Neuronal stem cell (in vitro differentiated cells): ENCODE measurements around the gene SPDEF.

Source experiments
- DNase-seq: peaks from one replicate; pipeline ENCODE4 v3.0.0-alpha.2; 2013; ENCODE audit warnings: low spot score
- H2AFZ ChIP-seq: one replicate; pipeline ENCODE4 v1.6.1; 2013; ENCODE audit warnings: mild to moderate bottlenecking, low read length, inconsistent platforms
- H2AK5ac ChIP-seq: 2 replicates; pipeline ENCODE4 v1.6.1; 2013; ENCODE audit warnings: low read depth, mild to moderate bottlenecking, inconsistent platforms, low read length, moderate library complexity, mixed read lengths
- H2BK120ac ChIP-seq: 2 replicates; pipeline ENCODE4 v1.6.1; 2013; ENCODE audit warnings: low read depth, mild to moderate bottlenecking, inconsistent platforms, low read length, moderate library complexity, mixed read lengths
- H2BK12ac ChIP-seq: one replicate; pipeline ENCODE4 v1.6.1; 2013; ENCODE audit warnings: low read length, inconsistent platforms
- H2BK15ac ChIP-seq: 2 replicates; pipeline ENCODE4 v1.6.1; 2013; ENCODE audit warnings: mild to moderate bottlenecking, low read length, inconsistent platforms, mixed read lengths
- H2BK5ac ChIP-seq: one replicate; pipeline ENCODE4 v1.6.1; 2013; ENCODE audit warnings: inconsistent platforms, mild to moderate bottlenecking, low read length, moderate library complexity
- H3K14ac ChIP-seq: one replicate; pipeline ENCODE4 v1.6.1; 2013; ENCODE audit warnings: low read length, inconsistent platforms
- H3K18ac ChIP-seq: 2 replicates; pipeline ENCODE4 v1.6.1; 2013; ENCODE audit warnings: low read length, inconsistent platforms
- H3K23ac ChIP-seq: 2 replicates; pipeline ENCODE4 v1.6.1; 2013; ENCODE audit warnings: low read depth, mild to moderate bottlenecking, mixed read lengths, low read length, inconsistent platforms; ENCODE audit not compliant: poor library complexity
- H3K27ac ChIP-seq: replicated peaks from 3 replicates; pipeline ENCODE4 v1.5.1; 2013; ENCODE audit warnings: low read length, inconsistent platforms
- H3K27me3 ChIP-seq, 3 experiments: 2 replicates each; pipeline ENCODE4 v1.6.1; 2013; ENCODE audit warnings: low read length in 3 of 3, mild to moderate bottlenecking in 2 of 3, inconsistent platforms in 1 of 3, low read depth in 1 of 3, mixed read lengths in 1 of 3, moderate library complexity in 1 of 3; ENCODE audit not compliant: control insufficient read depth in 3 of 3, insufficient read depth in 3 of 3
- H3K36me3 ChIP-seq, 2 donors: replicated peaks in 1 of 2; 2 replicates each; pipeline ENCODE4 v1.6.1; 2013; ENCODE audit warnings: low read length in 2 of 2; ENCODE audit not compliant: control insufficient read depth in 2 of 2, insufficient read depth in 2 of 2
- H3K4ac ChIP-seq: 2 replicates; pipeline ENCODE4 v1.6.1; 2013; ENCODE audit warnings: inconsistent platforms, mild to moderate bottlenecking, low read length, moderate library complexity
- H3K4me1 ChIP-seq, 2 donors: 1 replicate in 1 of 2; 2 replicates in 1 of 2; pipeline ENCODE4 v1.6.1; 2013; ENCODE audit warnings: low read length in 2 of 2, low read depth in 1 of 2; ENCODE audit not compliant: control insufficient read depth in 2 of 2, insufficient read depth in 1 of 2
- H3K4me2 ChIP-seq: one replicate; pipeline ENCODE4 v1.6.1; 2013; ENCODE audit warnings: mild to moderate bottlenecking, low read length, inconsistent platforms; ENCODE audit not compliant: insufficient read depth, poor library complexity, severe bottlenecking
- H3K4me3 ChIP-seq, 2 donors: 2 replicates each; pipeline ENCODE4 v1.5.1; 2013; ENCODE audit warnings: low read length in 2 of 2, mild to moderate bottlenecking in 2 of 2, inconsistent platforms in 1 of 2, moderate library complexity in 1 of 2
- H3K79me1 ChIP-seq: one replicate; pipeline ENCODE4 v1.6.1; 2013; ENCODE audit warnings: low read depth, mild to moderate bottlenecking, inconsistent platforms, low read length, moderate library complexity
- H3K9ac ChIP-seq: one replicate; pipeline ENCODE4 v1.6.1; 2013; ENCODE audit warnings: mild to moderate bottlenecking, low read depth, low read length, inconsistent platforms; ENCODE audit not compliant: poor library complexity
- H3K9me3 ChIP-seq, 2 donors: replicated peaks in 1 of 2; 2 replicates each; pipeline versions ENCODE3 to v1.6.1; 2013; ENCODE audit warnings: low read length in 2 of 2, mild to moderate bottlenecking in 2 of 2, inconsistent platforms in 1 of 2, low read depth in 1 of 2, mixed read lengths in 1 of 2, moderate library complexity in 1 of 2; ENCODE audit not compliant: control insufficient read depth in 2 of 2, insufficient read depth in 1 of 2
- H4K8ac ChIP-seq: one replicate; pipeline ENCODE4 v1.6.1; 2013; ENCODE audit warnings: low read depth, mild to moderate bottlenecking, inconsistent platforms, low read length, moderate library complexity
- H4K91ac ChIP-seq: one replicate; pipeline ENCODE4 v1.6.1; 2013; ENCODE audit warnings: low read length, low read depth, mild to moderate bottlenecking, inconsistent platforms; ENCODE audit not compliant: poor library complexity
- WGBS, 2 donors: extraction: QIAGEN DNeasy Blood & Tissue Kit; methylation state at CpG; one replicate each; pipeline ENCODE4 v1.1.7; 2013; ENCODE audit warnings: missing lambda C conversion rate in 2 of 2, mixed read lengths in 1 of 2; ENCODE audit not compliant: insufficient read length in 2 of 2, insufficient replicate concordance in 1 of 2; ENCODE audit errors: extremely low coverage in 2 of 2; 5-methylcytosine and 5-hydroxymethylcytosine counted together

Gene SPDEF

DNA sequence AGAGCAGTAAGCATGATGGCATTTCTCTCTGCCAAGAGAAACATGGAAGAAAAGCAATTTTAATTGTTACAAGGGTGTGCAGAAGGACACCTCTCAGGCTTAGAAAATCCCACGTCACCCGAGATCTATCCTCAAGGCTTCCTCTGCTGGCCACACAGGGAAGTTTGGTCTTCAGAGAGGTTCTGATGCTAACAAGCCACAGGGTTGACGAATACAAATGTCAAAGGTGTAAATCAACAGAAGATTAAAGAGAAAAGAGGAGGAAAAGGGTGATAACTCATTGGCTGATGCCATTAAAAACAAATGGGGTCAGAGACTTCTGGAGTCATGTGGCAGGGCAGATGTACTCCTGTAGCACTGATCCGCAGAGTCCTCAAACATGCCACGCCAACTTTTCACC lies 33.6 kb upstream of the SPDEF start:
- no peak overlapping the region for H3K18ac ChIP-seq
- peaks cover 8 to 32% of the 10 kb centered on the region in 2 donors for H3K36me3 ChIP-seq
- no peak overlapping the region for H2BK15ac ChIP-seq
- H2BK5ac ChIP-seq = no peak overlapping the region
- H2BK120ac ChIP-seq = no peak overlapping the region
- peaks cover 4% of the 10 kb centered on the region for H3K79me1 ChIP-seq
- H3K9ac ChIP-seq = no peak overlapping the region
- no peak overlapping the region for H2BK12ac ChIP-seq
- no CpG with 5 or more reads among the region's 5 CpGs for WGBS, 2 donors
- H3K4me3 ChIP-seq = no peak overlapping the region
- H3K4ac ChIP-seq = no peak overlapping the region
- H3K4me1 ChIP-seq = peaks cover 0 to 9% of the 10 kb centered on the region in 2 donors
- no peak overlapping the region for H2AFZ ChIP-seq
- no peak overlapping the region for H3K14ac ChIP-seq
- H3K23ac ChIP-seq = no peak overlapping the region
- H3K27me3 ChIP-seq = no peaks in the 10 kb centered on the region
- no peak overlapping the region for H4K91ac ChIP-seq
- H3K27ac ChIP-seq = no peak overlapping the region
- H4K8ac ChIP-seq = no peak overlapping the region
- H3K9me3 ChIP-seq = no peaks in the 10 kb centered on the region
- no peak for DNase-seq
- H3K4me2 ChIP-seq = no peak overlapping the region
- H2AK5ac ChIP-seq = no peak overlapping the region

DNA sequence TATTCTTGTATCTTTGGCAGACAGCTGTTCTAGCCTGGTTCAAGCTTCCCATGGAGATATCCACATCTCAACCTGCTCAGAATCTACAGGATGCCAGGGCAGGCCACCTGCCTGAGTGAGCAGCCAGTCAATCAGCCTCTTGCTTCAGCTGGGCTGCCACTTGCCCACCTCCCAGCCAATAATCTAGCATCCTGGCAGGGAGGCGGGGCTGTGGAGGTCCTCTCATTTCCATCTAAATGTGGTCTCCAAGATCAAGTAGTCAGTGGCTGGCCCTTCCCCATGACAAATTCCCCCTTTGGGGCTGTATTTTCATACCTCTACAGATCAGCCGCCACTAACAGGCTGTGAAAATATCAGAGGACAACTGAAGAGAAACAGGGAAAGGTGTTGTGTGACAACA lies 33.0 kb upstream of the SPDEF start:
- Histone ChIP-seq H2BK120ac (no peak overlapping the region), H2BK15ac (no peak overlapping the region), H3K27me3 (no peaks in the 10 kb centered on the region), H2BK12ac (no peak overlapping the region), H3K9ac (peak overlapping the region; percentile 31), H3K4me1 (peaks cover 0 to 14% of the 10 kb centered on the region in 2 donors), H3K23ac (no peak overlapping the region), H3K4ac (no peak overlapping the region), H3K9me3 (no peaks in the 10 kb centered on the region), H3K4me2 (no peak overlapping the region), H4K91ac (no peak overlapping the region), H3K27ac (no peak overlapping the region), H3K79me1 (peaks cover 4% of the 10 kb centered on the region), H3K18ac (no peak overlapping the region), H4K8ac (no peak overlapping the region), H3K14ac (no peak overlapping the region), H2AK5ac (no peak overlapping the region), H2AFZ (no peak overlapping the region), H3K36me3 (peaks cover 8 to 32% of the 10 kb centered on the region in 2 donors), H3K4me3 (no peak overlapping the region), H2BK5ac (no peak overlapping the region)
- no CpG with 5 or more reads among the region's 2 CpGs for WGBS, 2 donors
- DNase-seq = no peak

DNA sequence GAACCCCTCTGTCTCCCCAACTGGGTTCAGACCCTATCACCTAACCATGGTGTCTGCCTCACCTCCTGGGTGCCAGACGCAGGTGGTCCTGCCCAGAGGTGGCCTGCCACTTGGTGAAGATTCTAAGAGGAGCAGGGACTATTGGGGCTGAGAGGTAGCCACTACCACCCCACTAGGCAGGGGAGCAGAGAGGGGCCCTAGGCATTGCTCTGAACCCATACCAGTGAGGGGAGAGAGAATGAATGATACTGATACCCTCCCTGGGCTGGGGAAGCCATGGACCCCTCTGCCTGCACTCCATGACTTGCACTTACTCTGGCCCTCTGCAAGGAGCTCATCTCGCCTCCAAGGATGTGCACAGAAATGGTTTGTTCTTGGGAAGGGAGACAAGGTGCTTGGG lies 31.7 kb upstream of the SPDEF start:
- no peaks in the 10 kb centered on the region for H3K9me3 ChIP-seq
- H4K91ac ChIP-seq = no peak overlapping the region
- no peaks in the 10 kb centered on the region for H3K27me3 ChIP-seq
- no peak overlapping the region for H4K8ac ChIP-seq
- H2BK5ac ChIP-seq = no peak overlapping the region
- H2BK15ac ChIP-seq = no peak overlapping the region
- no peak overlapping the region for H3K9ac ChIP-seq
- H2BK12ac ChIP-seq = no peak overlapping the region
- H3K4me1 ChIP-seq = peaks cover 0 to 14% of the 10 kb centered on the region in 2 donors
- H2BK120ac ChIP-seq = no peak overlapping the region
- H3K4me2 ChIP-seq = no peak overlapping the region
- H3K79me1 ChIP-seq = peaks cover 2% of the 10 kb centered on the region
- H3K4me3 ChIP-seq = no peak overlapping the region
- H2AK5ac ChIP-seq = peak overlapping the region; percentile 2
- H3K27ac ChIP-seq = no peak overlapping the region
- H3K4ac ChIP-seq = no peak overlapping the region
- no peak overlapping the region for H2AFZ ChIP-seq
- no CpG with 5 or more reads among the region's 2 CpGs for WGBS, 2 donors
- H3K18ac ChIP-seq = no peak overlapping the region
- peaks cover 8 to 34% of the 10 kb centered on the region in 2 donors for H3K36me3 ChIP-seq
- DNase-seq = no peak
- H3K14ac ChIP-seq = no peak overlapping the region
- H3K23ac ChIP-seq = no peak overlapping the region

DNA sequence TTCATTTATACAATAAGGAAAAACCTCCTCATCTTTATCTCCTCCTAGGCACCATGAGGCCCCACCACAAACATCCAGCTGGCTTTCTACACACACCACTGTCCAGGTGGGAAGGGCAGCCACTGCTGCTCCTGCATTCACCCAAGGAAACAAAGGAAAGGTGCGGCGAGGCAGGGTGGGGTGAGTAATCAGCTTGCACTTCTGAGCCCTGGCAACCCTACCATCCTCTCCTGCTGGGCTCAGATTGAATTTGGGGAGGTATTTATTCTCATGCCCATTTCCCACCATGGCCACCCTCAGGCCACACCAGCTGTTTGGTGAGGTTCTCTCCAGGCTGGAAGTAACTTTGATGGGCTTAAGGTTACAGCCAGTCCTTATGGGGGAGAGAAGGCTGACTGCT lies 31.2 kb upstream of the SPDEF start:
- Histone ChIP-seq H2BK120ac (no peak overlapping the region), H3K36me3 (peaks cover 8 to 32% of the 10 kb centered on the region in 2 donors), H3K4me2 (no peak overlapping the region), H3K79me1 (peaks cover 2% of the 10 kb centered on the region), H3K27me3 (no peaks in the 10 kb centered on the region), H3K23ac (no peak overlapping the region), H2AFZ (no peak overlapping the region), H4K8ac (no peak overlapping the region), H4K91ac (no peak overlapping the region), H2BK15ac (no peak overlapping the region), H2AK5ac (no peak overlapping the region), H3K14ac (no peak overlapping the region), H3K18ac (no peak overlapping the region), H3K4me3 (no peak overlapping the region), H3K9me3 (no peaks in the 10 kb centered on the region), H3K4ac (no peak overlapping the region), H3K4me1 (peaks cover 0 to 14% of the 10 kb centered on the region in 2 donors), H3K9ac (no peak overlapping the region), H3K27ac (no peak overlapping the region), H2BK5ac (no peak overlapping the region), H2BK12ac (no peak overlapping the region)
- no CpG with 5 or more reads among the region's 2 CpGs for WGBS, 2 donors
- DNase-seq = no peak
